Measurements from ENCODE around the gene FARP2. TPM values are rescaled to one million over a fixed set of nuclear protein-coding genes. Genes with fewer than 3 reads are reported as not detected.
"Not testable (repeated sequence)": the region's sequence is repeated elsewhere in the genome, so short reads cannot be mapped to it uniquely, and the experiment has no call there.

FARP2 gene
- total and polyA plus RNA-seq, 10 donors = 9.1 to 72.8 (median 53.4) TPM

- H3K9me3 ChIP-seq = no peaks in the 10 kb centered on the region
- 80 to 94% (median 84%) methylated on average over 2 of the region's 2 CpGs for WGBS, 5 donors
- no peak for TF ChIP-seq POLR2AphosphoS5 (IDR thresholded peaks at IDR 0.05)
- TF ChIP-seq, protein P1, sequence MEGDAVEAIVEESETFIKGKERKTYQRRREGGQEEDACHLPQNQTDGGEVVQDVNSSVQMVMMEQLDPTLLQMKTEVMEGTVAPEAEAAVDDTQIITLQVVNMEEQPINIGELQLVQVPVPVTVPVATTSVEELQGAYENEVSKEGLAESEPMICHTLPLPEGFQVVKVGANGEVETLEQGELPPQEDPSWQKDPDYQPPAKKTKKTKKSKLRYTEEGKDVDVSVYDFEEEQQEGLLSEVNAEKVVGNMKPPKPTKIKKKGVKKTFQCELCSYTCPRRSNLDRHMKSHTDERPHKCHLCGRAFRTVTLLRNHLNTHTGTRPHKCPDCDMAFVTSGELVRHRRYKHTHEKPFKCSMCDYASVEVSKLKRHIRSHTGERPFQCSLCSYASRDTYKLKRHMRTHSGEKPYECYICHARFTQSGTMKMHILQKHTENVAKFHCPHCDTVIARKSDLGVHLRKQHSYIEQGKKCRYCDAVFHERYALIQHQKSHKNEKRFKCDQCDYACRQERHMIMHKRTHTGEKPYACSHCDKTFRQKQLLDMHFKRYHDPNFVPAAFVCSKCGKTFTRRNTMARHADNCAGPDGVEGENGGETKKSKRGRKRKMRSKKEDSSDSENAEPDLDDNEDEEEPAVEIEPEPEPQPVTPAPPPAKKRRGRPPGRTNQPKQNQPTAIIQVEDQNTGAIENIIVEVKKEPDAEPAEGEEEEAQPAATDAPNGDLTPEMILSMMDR (IDR thresholded peaks at IDR 0.05 in 8 of 11, conservative IDR thresholded peaks at IDR 0.05 in 3 of 11) = no peak
- TF ChIP-seq POLR2A (IDR thresholded peaks at IDR 0.05) = no peak
- no peak for DNase-seq
- intact Hi-C loops (cut with DNase I; ENCODE audit: low total_unique reads) = no loop called here
- no peaks in the 10 kb centered on the region for H3K27me3 ChIP-seq (replicated peaks in 1 of 7)
- no peak overlapping the region for H3K4me3 ChIP-seq
- peaks cover 7 to 56% (median 22%) of the 10 kb centered on the region in 6 donors for H3K4me1 ChIP-seq
- H3K27ac ChIP-seq = peak overlapping the region in 1 of 8 donors; percentile 11
- H3K36me3 ChIP-seq = peaks cover 0 to 38% (median 2%) of the 10 kb centered on the region in 6 donors
Observed at GRCh38 chr2:241376808-241377207, 20.7 kb downstream of the FARP2 start.

GRCh38 chr2:241378816-241379215, 22.7 kb downstream of the FARP2 start:
- intact Hi-C loops (cut with DNase I; ENCODE audit: low total_unique reads) = no loop called here
- no peaks in the 10 kb centered on the region for H3K27me3 ChIP-seq (replicated peaks in 1 of 7)
- no peaks in the 10 kb centered on the region for H3K9me3 ChIP-seq
- peaks cover 0 to 46% (median 5%) of the 10 kb centered on the region in 6 donors for H3K36me3 ChIP-seq
- H3K27ac ChIP-seq = peak overlapping the region in 6 of 8 donors; percentile 19 to 61 (median 39)
- peaks cover 4 to 52% (median 21%) of the 10 kb centered on the region in 6 donors for H3K4me1 ChIP-seq
- no peak overlapping the region for H3K4me3 ChIP-seq
- WGBS, 5 donors = 78 to 98% (median 84%) methylated on average over 2 of the region's 2 CpGs
- TF ChIP-seq POLR2AphosphoS5 (IDR thresholded peaks at IDR 0.05) (no peak), POLR2A (IDR thresholded peaks at IDR 0.05) (no peak)
- TF ChIP-seq, protein P1 (IDR thresholded peaks at IDR 0.05 in 8 of 11, conservative IDR thresholded peaks at IDR 0.05 in 3 of 11) = no peak
- DNase-seq = no peak

DNA sequence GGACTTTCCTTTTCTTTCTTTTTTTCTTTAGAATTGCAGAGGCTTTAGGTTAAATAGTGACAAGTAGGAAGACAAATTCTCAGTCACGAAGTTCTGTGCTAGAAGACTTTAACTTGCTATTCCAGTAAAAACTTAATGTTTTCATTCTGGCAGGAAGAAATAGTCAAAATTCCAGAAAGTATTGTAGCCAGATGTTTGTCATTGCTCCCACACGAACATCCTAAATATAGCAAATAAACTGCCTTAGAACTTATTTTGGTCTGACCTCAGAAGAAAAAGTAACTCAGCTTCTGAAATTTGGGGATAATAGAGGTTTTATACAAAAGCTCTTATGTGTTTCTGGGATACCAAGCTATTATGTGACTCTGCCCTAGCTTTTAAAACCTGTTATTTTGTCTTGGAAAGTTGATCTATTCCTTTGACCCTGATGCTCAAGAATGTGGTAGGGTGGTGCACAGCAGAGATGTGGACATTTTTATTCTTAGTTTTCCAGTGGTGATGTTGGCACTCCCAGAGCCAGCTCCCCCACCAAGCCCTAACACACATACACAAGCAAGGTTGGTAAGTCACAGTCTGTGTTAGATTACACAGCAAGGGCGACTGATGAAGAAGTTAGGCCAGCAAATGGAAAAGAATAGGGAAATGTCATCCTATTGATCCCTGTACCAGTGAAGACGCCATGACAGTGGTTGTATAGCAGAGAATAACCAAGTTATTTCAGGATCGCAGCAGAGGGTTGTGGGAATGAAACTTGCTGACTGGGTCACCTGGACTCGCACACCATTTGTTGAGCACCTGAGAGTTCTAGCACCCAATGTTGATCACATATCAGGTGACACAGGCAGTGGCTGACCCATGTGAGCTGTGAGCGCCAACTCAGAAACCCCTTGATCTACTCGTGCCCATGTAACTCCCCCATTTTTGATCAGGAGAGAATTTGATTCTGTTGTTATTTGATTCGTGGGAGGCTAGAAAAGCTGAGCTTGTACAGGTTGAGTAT, 23.7 kb downstream of the FARP2 start:
- Histone ChIP-seq H3K27me3 (replicated peaks in 1 of 7) (no peaks in the 10 kb centered on the region), H3K27ac (peak overlapping the region in 7 of 8 donors; percentile 28 to 61 (median 46)), H3K36me3 (peaks cover 0 to 37% (median 5%) of the 10 kb centered on the region in 6 donors), H3K9me3 (no peaks in the 10 kb centered on the region), H3K4me3 (no peak overlapping the region), H3K4me1 (peaks cover 7 to 43% (median 13%) of the 10 kb centered on the region in 6 donors)
- intact Hi-C loops (cut with DNase I; ENCODE audit: low total_unique reads) = no loop called here
- WGBS, 5 donors = 86 to 90% (median 90%) methylated on average over 9 of the region's 9 CpGs
- TF ChIP-seq, protein P1 (IDR thresholded peaks at IDR 0.05 in 8 of 11, conservative IDR thresholded peaks at IDR 0.05 in 3 of 11) = no peak
- no peak for TF ChIP-seq POLR2AphosphoS5 (IDR thresholded peaks at IDR 0.05)
- no peak for TF ChIP-seq POLR2A (IDR thresholded peaks at IDR 0.05)
- DNase-seq = no peak

DNA sequence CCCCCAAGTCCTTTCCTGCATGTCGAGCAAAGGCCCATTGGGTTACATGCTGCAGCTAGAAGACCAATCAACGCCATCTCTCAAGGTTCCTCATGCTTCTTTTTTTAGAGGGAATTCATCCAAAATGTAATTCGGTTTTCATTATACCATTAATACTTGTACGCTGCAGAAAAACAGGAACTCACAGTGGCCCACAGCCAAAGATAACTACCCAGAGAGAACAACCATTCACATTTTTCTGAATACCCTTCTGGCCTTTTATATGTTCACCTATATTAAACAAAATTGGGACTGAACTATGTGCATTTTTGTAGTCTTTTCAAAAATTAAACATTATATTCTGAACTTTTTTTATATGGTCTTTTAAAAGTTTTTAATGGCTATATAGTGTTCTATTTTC, 25.8 kb downstream of the FARP2 start:
- intact Hi-C loops (cut with DNase I; ENCODE audit: low total_unique reads) = no loop called here
- H3K27me3 ChIP-seq (replicated peaks in 1 of 7) = no peaks in the 10 kb centered on the region
- H3K9me3 ChIP-seq = no peaks in the 10 kb centered on the region
- peaks cover 0 to 20% (median 3%) of the 10 kb centered on the region in 6 donors for H3K36me3 ChIP-seq
- DNase-seq = no peak
- WGBS, 5 donors = 18 to 35% (median 24%) methylated on average over 4 of the region's 4 CpGs
- no peak overlapping the region for H3K4me3 ChIP-seq
- peaks cover 5 to 37% (median 15%) of the 10 kb centered on the region in 6 donors for H3K4me1 ChIP-seq
- H3K27ac ChIP-seq = peak overlapping the region in 3 of 8 donors; percentile 9 to 46 (median 11)
- no peak for TF ChIP-seq POLR2A (IDR thresholded peaks at IDR 0.05)
- no peak for TF ChIP-seq POLR2AphosphoS5 (IDR thresholded peaks at IDR 0.05)
- TF ChIP-seq, protein P1 (IDR thresholded peaks at IDR 0.05 in 8 of 11, conservative IDR thresholded peaks at IDR 0.05 in 3 of 11) = no peak

DNA sequence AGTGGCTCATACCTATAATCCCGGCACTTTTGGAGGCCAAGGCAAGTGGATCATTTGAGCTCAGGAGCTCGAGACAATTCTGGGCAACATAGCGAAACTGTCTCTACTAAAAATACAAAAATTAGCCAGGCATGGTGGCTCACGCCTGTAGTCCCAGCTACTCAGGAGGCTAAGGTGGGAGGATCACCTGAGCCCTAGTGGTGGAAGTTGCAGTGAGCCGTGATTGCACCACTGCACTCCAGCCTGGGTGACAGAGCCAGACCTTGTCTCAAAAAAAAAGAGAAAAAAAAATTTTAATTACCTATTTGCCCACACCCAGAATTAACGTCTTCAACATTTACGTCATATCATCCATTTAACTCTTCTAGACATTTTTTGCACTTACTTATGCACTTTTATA, 29.4 kb downstream of the FARP2 start:
- DNase-seq; intact Hi-C loops (cut with DNase I; ENCODE audit: low total_unique reads); H3K4me3 ChIP-seq; H3K9me3 ChIP-seq; H3K27me3 ChIP-seq (replicated peaks in 1 of 7); H3K27ac ChIP-seq: not testable (repeated sequence)
- Histone ChIP-seq H3K4me1 (peaks cover 5 to 25% (median 13%) of the 10 kb centered on the region in 6 donors), H3K36me3 (peaks cover 0 to 26% (median 3%) of the 10 kb centered on the region in 6 donors)
- 88 to 97% (median 94%) methylated on average over 7 of the region's 7 CpGs for WGBS, 5 donors

Measured in spleen (tissue), 11 donors.